ENCODE measurements around the gene PRDM15.

- no peak for TF ChIP-seq POLR2AphosphoS5 (IDR thresholded peaks at IDR 0.05)
- no peak for TF ChIP-seq CTCF (IDR thresholded peaks at IDR 0.05)
- no peak for TF ChIP-seq POLR2A (IDR thresholded peaks at IDR 0.05)
These were observed 9.4 kb downstream of the PRDM15 start for GRCh38 chr21:41869771-41870170.
